CD8-positive, alpha-beta memory T cell (primary cell): Measurements from ENCODE around the gene H3-3A. TPM values are rescaled to one million over a fixed set of nuclear protein-coding genes. Genes with fewer than 3 reads are reported as not detected.

ENCODE experiments used
- CTCF ChIA-PET: fragments of 350-600 bp; sonication (Branson Sonifier 250); formaldehyde crosslinking; loops from one replicate; lab custom pipeline; 2021; ENCODE audit warnings: antibody characterized with exemption; lab: Charles Lee
- POLR2A ChIA-PET: fragments of 350-600 bp; sonication (Branson Sonifier 250); formaldehyde crosslinking; loops from one replicate; lab custom pipeline; 2021; ENCODE audit warnings: antibody characterized with exemption; lab: Charles Lee
- DNase-seq, 5 donors: peaks; one replicate each; pipeline versions ENCODE4 v3.0.0 to v3.0.0-alpha.2; 2020 to 2022; ENCODE audit warnings: mixed read lengths in 1 of 5
- H3K27ac ChIP-seq: one replicate; pipeline ENCODE4 v1.7.0; 2013; ENCODE audit warnings: low read depth, mild to moderate bottlenecking, low read length, moderate library complexity
- H3K27me3 ChIP-seq: 2 replicates; pipeline ENCODE4 v1.7.0; 2013; ENCODE audit warnings: low read length, mild to moderate bottlenecking; ENCODE audit not compliant: insufficient read depth, poor library complexity, severe bottlenecking
- H3K36me3 ChIP-seq: 2 replicates; pipeline ENCODE4 v1.7.0; 2013; ENCODE audit warnings: mild to moderate bottlenecking, low read length, moderate library complexity; ENCODE audit not compliant: insufficient read depth
- H3K4me1 ChIP-seq: 2 replicates; pipeline ENCODE4 v1.7.0; 2013; ENCODE audit warnings: mild to moderate bottlenecking, low read length, moderate library complexity; ENCODE audit not compliant: insufficient read depth
- H3K4me3 ChIP-seq: 2 replicates; pipeline ENCODE4 v1.7.0; 2013; ENCODE audit warnings: mild to moderate bottlenecking, low read length
- H3K9me3 ChIP-seq: 2 replicates; pipeline ENCODE4 v1.7.0; 2013; ENCODE audit warnings: mild to moderate bottlenecking, low read length
- H3K27ac Mint-ChIP-seq, 8 donors: one replicate each; pipeline ENCODE4 v1.8.0; 2020 to 2021; ENCODE audit warnings: mixed read lengths in 8 of 8, mild to moderate bottlenecking in 6 of 8, inconsistent platforms in 3 of 8, moderate library complexity in 3 of 8
- H3K27me3 Mint-ChIP-seq, 2 donors: one replicate each; pipeline ENCODE4 v1.8.0; 2020 to 2021; ENCODE audit warnings: mixed read lengths in 2 of 2, mild to moderate bottlenecking in 1 of 2, moderate library complexity in 1 of 2
- H3K36me3 Mint-ChIP-seq, 3 donors: one replicate each; pipeline ENCODE4 v1.8.0; 2020 to 2021; ENCODE audit warnings: mixed read lengths in 3 of 3, inconsistent platforms in 1 of 3, mild to moderate bottlenecking in 1 of 3
- H3K4me1 Mint-ChIP-seq, 3 donors: one replicate each; pipeline ENCODE4 v1.8.0; 2020 to 2021; ENCODE audit warnings: mixed read lengths in 3 of 3, inconsistent platforms in 1 of 3, mild to moderate bottlenecking in 1 of 3
- H3K4me3 Mint-ChIP-seq, 7 donors: one replicate each; pipeline ENCODE4 v1.8.0; 2020 to 2021; ENCODE audit warnings: mixed read lengths in 7 of 7, mild to moderate bottlenecking in 6 of 7, moderate library complexity in 4 of 7, inconsistent platforms in 2 of 7
- H3K9me3 Mint-ChIP-seq, 5 donors: one replicate each; pipeline ENCODE4 v1.8.0; 2020 to 2022; ENCODE audit warnings: mixed read lengths in 5 of 5, mild to moderate bottlenecking in 3 of 5, moderate library complexity in 2 of 5, inconsistent platforms in 1 of 5
- polyA plus RNA-seq: library from polyadenylated mRNA; unstranded; fragments of 300-500 nt; fragmentation: Illumina TruSeq; gene quantifications from one replicate; pipeline ENCODE4 v1.2.3, GENCODE V29; 2021
- total RNA-seq, 2 experiments: library from RNA; stranded (reverse); gene quantifications; one replicate each; pipeline ENCODE4 v1.2.3, GENCODE V29; 2021

Gene H3-3A
- total and polyA plus RNA-seq, 3 experiments from 2014 or later: 356 to 803 (median 372) TPM

DNA sequence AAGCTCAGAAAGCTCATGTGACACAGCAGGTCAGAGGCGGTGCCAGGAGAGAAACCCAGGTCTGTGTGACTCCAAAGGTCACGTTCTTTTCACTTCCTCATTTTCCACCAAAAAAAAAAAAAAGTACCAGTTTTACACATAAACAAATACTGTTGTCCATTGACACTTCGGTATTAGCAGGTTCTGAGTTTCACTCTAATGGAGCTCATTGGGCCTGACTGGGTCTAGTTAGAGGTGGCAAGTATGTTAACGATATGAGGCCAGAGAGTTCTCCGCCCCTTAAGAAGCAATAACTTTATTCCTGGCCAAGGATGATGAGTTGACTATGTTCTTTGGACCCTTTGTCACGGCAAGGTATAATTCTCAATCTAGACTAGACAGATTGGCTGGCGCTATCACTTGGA, 33.4 kb upstream of the H3-3A start:
- CTCF ChIA-PET: interaction anchor here (0.5 kb wide), 1 partner anchor 53 kb away, joined by 3 read pairs; no protein-coding TSS in a partner anchor
- peak overlapping the region; percentile 16 for H3K27ac ChIP-seq
- no peaks in the 10 kb centered on the region for H3K27me3 ChIP-seq
- no peak for DNase-seq
- H3K4me3 Mint-ChIP-seq: no peak overlapping the region
- H3K4me3 ChIP-seq: no peak overlapping the region
- H3K27me3 Mint-ChIP-seq: peaks cover 0 to 4% of the 10 kb centered on the region in 2 donors
- no peaks in the 10 kb centered on the region for H3K36me3 Mint-ChIP-seq
- no peaks in the 10 kb centered on the region for H3K9me3 Mint-ChIP-seq
- no peaks in the 10 kb centered on the region for H3K9me3 ChIP-seq
- peaks cover 5 to 7% (median 5%) of the 10 kb centered on the region in 3 donors for H3K4me1 Mint-ChIP-seq
- POLR2A ChIA-PET: interaction anchor here (0.7 kb wide), 2 partner anchors 16 to 104 kb away, joined by 5 to 6 read pairs; no protein-coding TSS in a partner anchor
- H3K27ac Mint-ChIP-seq: no peak overlapping the region
- H3K36me3 ChIP-seq: no peaks in the 10 kb centered on the region
- no peaks in the 10 kb centered on the region for H3K4me1 ChIP-seq

DNA sequence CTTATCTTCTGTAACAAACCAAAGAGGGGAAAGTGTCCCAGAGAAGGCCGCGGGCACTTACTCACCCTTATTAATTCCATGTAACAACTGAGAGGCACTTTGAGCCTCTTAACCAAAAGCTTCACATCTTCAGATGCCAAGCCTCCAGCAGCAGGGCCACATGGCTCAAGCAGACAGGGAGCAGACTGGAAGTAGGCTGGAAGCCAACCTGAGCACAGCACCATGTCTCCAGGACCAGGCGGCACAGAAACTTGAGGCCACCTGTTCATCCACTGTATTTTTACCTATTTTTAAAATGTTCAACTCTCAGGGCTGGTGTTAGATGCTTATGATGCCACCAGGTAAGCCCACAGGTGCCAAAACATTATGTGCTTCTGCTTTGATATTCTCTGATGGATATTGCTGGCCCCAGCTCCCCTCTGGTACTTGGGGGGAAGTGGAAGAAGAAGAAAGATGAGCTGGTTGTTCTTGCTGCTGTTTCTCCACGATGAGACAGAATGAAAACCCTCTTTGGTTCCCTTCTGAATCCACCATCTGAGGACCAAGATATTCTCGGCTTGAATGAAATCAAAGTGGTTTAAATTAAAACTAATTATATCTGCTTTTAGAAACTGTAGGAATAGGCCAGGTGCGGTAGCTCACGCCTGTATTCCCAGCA, 32.8 kb upstream of the H3-3A start:
- H3K4me1 ChIP-seq: no peaks in the 10 kb centered on the region
- H3K9me3 Mint-ChIP-seq: no peaks in the 10 kb centered on the region
- H3K4me1 Mint-ChIP-seq: peaks cover 5 to 7% (median 5%) of the 10 kb centered on the region in 3 donors
- H3K4me3 ChIP-seq: no peak overlapping the region
- DNase-seq: no peak
- H3K9me3 ChIP-seq: no peaks in the 10 kb centered on the region
- peaks cover 0 to 4% of the 10 kb centered on the region in 2 donors for H3K27me3 Mint-ChIP-seq
- H3K36me3 Mint-ChIP-seq: no peaks in the 10 kb centered on the region
- ChIA-PET CTCF (interaction anchor here (0.6 kb wide), 1 partner anchor 1228 kb away, joined by 3 read pairs; no protein-coding TSS in a partner anchor), POLR2A (interaction anchor here (0.7 kb wide), 1 partner anchor 16 kb away, joined by 6 read pairs; no protein-coding TSS in a partner anchor)
- peak overlapping the region; percentile 16 for H3K27ac ChIP-seq
- H3K27me3 ChIP-seq: no peaks in the 10 kb centered on the region
- H3K4me3 Mint-ChIP-seq: no peak overlapping the region
- H3K27ac Mint-ChIP-seq: peak overlapping the region in 1 of 8 donors; percentile 29
- no peaks in the 10 kb centered on the region for H3K36me3 ChIP-seq

DNA sequence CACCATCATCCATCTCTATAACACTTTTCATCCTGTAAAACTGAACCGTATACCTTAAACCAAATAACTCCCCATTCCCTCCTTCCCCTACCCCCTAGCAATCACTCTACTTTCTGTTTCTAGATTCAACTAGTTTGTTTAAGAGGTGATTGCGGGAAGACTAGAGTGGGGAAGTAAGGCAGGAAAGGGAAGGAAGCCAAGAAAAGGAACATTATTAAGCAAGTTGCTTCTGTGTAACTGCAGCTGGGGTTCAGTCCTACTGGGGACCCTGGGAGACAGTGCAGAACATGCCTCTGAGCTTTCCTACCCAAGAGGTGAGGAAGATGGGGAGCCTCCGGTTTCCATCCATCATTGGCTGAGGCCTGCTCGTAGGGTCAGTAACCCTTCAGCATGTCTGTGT, 28.9 kb upstream of the H3-3A start:
- ChIA-PET POLR2A (no interaction called here), CTCF (no interaction called here)
- peaks cover 4 to 7% of the 10 kb centered on the region in 2 donors for H3K27me3 Mint-ChIP-seq
- H3K27ac Mint-ChIP-seq: no peak overlapping the region
- Histone ChIP-seq H3K27ac (no peak overlapping the region), H3K27me3 (no peaks in the 10 kb centered on the region), H3K4me3 (no peak overlapping the region), H3K4me1 (no peaks in the 10 kb centered on the region), H3K9me3 (no peaks in the 10 kb centered on the region), H3K36me3 (no peaks in the 10 kb centered on the region)
- H3K36me3 Mint-ChIP-seq: no peaks in the 10 kb centered on the region
- H3K9me3 Mint-ChIP-seq: no peaks in the 10 kb centered on the region
- no peaks in the 10 kb centered on the region for H3K4me1 Mint-ChIP-seq
- DNase-seq: no peak
- no peak overlapping the region for H3K4me3 Mint-ChIP-seq

DNA sequence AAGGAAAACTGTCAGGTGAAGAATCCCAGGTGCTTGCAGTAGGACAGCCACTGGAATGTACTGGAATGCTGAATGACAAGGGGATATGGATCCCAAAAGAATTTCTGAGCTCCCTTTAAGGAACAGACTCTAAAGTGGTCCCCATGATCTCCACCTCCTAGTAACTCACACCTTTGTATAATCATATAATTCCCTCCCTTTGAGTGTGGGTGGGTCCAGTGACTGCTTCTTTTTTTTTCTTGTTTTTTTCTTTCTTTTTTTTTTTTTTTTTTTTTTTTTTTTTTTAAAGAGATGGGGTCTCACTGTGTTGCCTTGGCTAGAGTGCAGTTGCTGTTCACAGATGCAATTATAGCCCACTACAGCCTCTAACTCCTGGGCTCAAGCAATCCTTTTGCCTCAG, 28.5 kb upstream of the H3-3A start:
- no peak overlapping the region for H3K4me3 Mint-ChIP-seq
- H3K27ac Mint-ChIP-seq: no peak overlapping the region
- ChIA-PET CTCF (interaction anchor here (1.2 kb wide), 1 partner anchor 28 kb away, joined by 3 read pairs; the partner anchor contains the start of gene H3-3A), POLR2A (no interaction called here)
- H3K27me3 Mint-ChIP-seq: peaks cover 4 to 10% of the 10 kb centered on the region in 2 donors
- Histone ChIP-seq H3K4me3 (no peak overlapping the region), H3K9me3 (no peaks in the 10 kb centered on the region), H3K4me1 (no peaks in the 10 kb centered on the region), H3K27ac (no peak overlapping the region), H3K36me3 (no peaks in the 10 kb centered on the region), H3K27me3 (no peaks in the 10 kb centered on the region)
- H3K4me1 Mint-ChIP-seq: no peaks in the 10 kb centered on the region
- no peak for DNase-seq
- H3K9me3 Mint-ChIP-seq: no peaks in the 10 kb centered on the region
- H3K36me3 Mint-ChIP-seq: no peaks in the 10 kb centered on the region

DNA sequence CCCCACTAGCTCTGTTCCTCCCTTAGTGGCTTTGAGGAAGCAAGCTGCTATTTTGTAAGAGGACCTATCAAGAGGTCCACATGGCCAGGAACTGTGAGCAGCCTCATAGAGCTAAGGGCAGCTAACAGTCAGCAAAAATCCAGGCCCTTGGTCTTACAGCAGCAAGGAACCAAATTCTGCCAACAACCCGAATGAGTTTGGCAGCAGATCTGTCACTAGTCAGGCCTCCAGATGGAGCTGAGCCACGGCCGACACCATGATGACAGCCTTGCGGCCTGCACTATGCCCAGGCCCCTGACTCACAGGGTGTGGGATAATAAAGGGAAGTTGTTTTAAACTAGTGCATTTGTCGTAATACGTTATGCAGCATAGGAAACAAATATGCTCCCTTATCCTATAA, 28.0 kb upstream of the H3-3A start:
- no peak overlapping the region for H3K4me3 Mint-ChIP-seq
- H3K27ac Mint-ChIP-seq: no peak overlapping the region

DNA sequence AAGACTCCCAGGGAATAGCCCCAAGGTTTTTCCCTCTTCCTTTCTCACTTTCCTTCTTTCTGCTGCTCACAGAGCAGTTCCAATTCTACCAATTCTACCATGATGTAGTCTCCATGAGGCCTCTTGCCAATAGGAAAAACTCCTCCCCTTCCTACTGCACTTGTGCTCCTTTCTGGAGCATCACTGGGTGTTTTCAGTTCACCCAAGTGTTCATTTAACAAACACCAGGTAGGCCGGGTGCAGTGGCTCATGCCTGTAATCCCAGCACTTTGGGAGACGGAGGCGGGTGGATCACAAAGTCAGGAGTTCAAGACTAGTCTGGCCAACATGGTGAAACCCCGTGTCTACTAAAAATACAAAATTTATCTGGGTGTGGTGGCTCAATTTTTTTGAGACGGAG, 26.6 kb upstream of the H3-3A start:
- ChIA-PET POLR2A (no interaction called here), CTCF (no interaction called here)
- no peak overlapping the region for H3K27ac Mint-ChIP-seq
- no peaks in the 10 kb centered on the region for H3K36me3 Mint-ChIP-seq
- H3K36me3 ChIP-seq: no peaks in the 10 kb centered on the region
- no peaks in the 10 kb centered on the region for H3K4me1 Mint-ChIP-seq
- H3K27me3 ChIP-seq: no peaks in the 10 kb centered on the region
- no peak overlapping the region for H3K4me3 ChIP-seq
- H3K27me3 Mint-ChIP-seq: peaks cover 4 to 10% of the 10 kb centered on the region in 2 donors
- no peaks in the 10 kb centered on the region for H3K4me1 ChIP-seq
- H3K9me3 Mint-ChIP-seq: no peaks in the 10 kb centered on the region
- H3K4me3 Mint-ChIP-seq: no peak overlapping the region
- H3K9me3 ChIP-seq: no peaks in the 10 kb centered on the region
- H3K27ac ChIP-seq: no peak overlapping the region
- no peak for DNase-seq

More for the DNA sequence above, 28.0 kb upstream of the H3-3A start:
- H3K27me3 Mint-ChIP-seq: peaks cover 4 to 10% of the 10 kb centered on the region in 2 donors
- Histone ChIP-seq H3K4me3 (no peak overlapping the region), H3K27me3 (no peaks in the 10 kb centered on the region), H3K9me3 (no peaks in the 10 kb centered on the region), H3K27ac (no peak overlapping the region), H3K4me1 (no peaks in the 10 kb centered on the region), H3K36me3 (no peaks in the 10 kb centered on the region)
- ChIA-PET CTCF (interaction anchor here (1.2 kb wide), 1 partner anchor 28 kb away, joined by 3 read pairs; the partner anchor contains the start of gene H3-3A), POLR2A (no interaction called here)
- H3K9me3 Mint-ChIP-seq: no peaks in the 10 kb centered on the region
- no peaks in the 10 kb centered on the region for H3K4me1 Mint-ChIP-seq
- no peak for DNase-seq
- no peaks in the 10 kb centered on the region for H3K36me3 Mint-ChIP-seq

DNA sequence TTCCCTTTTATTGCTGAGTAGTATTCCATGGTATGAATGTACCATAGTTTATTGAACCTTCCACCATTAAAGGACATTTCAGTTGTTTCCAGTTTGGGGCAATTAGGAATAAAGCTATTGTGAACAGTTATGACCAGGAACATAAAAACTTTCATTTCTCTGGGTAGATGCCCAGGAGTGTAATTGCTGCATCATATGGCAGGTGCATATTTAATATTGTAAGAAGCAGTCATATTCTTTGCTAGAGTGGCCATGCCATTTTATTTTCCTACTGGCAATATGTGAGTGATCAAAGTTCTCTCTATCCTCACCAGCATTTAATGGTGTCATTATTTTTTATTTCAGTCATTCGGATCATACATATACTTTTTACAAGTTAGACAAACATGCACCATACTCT, 23.9 kb upstream of the H3-3A start:
- Histone ChIP-seq H3K36me3 (no peaks in the 10 kb centered on the region), H3K27ac (no peak overlapping the region), H3K4me3 (no peak overlapping the region), H3K4me1 (no peaks in the 10 kb centered on the region), H3K27me3 (no peaks in the 10 kb centered on the region), H3K9me3 (no peaks in the 10 kb centered on the region)
- no peak for DNase-seq
- no peak overlapping the region for H3K4me3 Mint-ChIP-seq
- ChIA-PET POLR2A (no interaction called here), CTCF (no interaction called here)
- peaks cover 0 to 2% (median 0%) of the 10 kb centered on the region in 3 donors for H3K4me1 Mint-ChIP-seq
- peaks cover 0 to 10% of the 10 kb centered on the region in 2 donors for H3K27me3 Mint-ChIP-seq
- H3K9me3 Mint-ChIP-seq: no peaks in the 10 kb centered on the region
- peaks cover 0 to 4% (median 2%) of the 10 kb centered on the region in 3 donors for H3K36me3 Mint-ChIP-seq
- H3K27ac Mint-ChIP-seq: no peak overlapping the region

DNA sequence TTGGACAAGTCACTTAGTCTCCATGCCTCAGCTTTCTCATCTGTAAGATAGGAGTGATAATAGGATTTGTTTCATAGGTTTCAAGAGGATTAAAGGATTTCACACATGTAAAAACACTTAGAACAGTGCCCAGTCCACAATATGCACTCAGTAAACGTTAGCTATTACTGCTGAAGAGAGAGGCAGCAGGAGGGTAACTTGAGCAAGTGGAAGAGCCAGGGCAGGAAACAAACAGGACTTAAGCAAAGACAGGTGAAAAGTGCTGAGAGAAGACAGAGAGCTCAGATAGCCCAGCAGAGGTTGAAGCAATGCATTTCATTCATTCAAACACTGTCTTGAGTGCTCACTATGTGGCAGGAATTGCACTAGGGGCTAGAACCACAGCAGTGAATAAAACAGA, 21.1 kb upstream of the H3-3A start:
- H3K27me3 Mint-ChIP-seq: peaks cover 0 to 14% of the 10 kb centered on the region in 2 donors

More for the DNA sequence above, 21.1 kb upstream of the H3-3A start:
- Mint-ChIP-seq H3K36me3 (peaks cover 0 to 10% (median 5%) of the 10 kb centered on the region in 3 donors), H3K4me1 (peaks cover 0 to 2% (median 0%) of the 10 kb centered on the region in 3 donors), H3K27ac (no peak overlapping the region), H3K4me3 (no peak overlapping the region), H3K9me3 (no peaks in the 10 kb centered on the region)
- POLR2A ChIA-PET: interaction anchor here (1.0 kb wide), 1 partner anchor 42 kb away, joined by 3 read pairs; no protein-coding TSS in a partner anchor
- Histone ChIP-seq H3K9me3 (no peaks in the 10 kb centered on the region), H3K4me3 (no peak overlapping the region), H3K4me1 (no peaks in the 10 kb centered on the region), H3K36me3 (no peaks in the 10 kb centered on the region), H3K27ac (no peak overlapping the region), H3K27me3 (no peaks in the 10 kb centered on the region)
- CTCF ChIA-PET: no interaction called here
- DNase-seq: no peak
